ENCODE results near the gene FHL1. TPM values are rescaled to one million over a fixed set of nuclear protein-coding genes. Genes with fewer than 3 reads are reported as not detected.

FHL1 gene
- total RNA-seq, 6 donors from 2014 or later = 114 to 426 (median 255) TPM

GRCh38 chrX:136176399-136176825 lies 29.1 kb downstream of the FHL1 start:
- ATAC-seq (ENCODE audit: low FRiP score in 2 of 2) = peak; percentile 80 to 89
- TF ChIP-seq POLR2AphosphoS5 (IDR thresholded peaks at IDR 0.05) (peak; percentile 38 to 80), POLR2A (IDR thresholded peaks at IDR 0.05) (no peak), CTCF (IDR thresholded peaks at IDR 0.05) (no peak), EP300 (IDR thresholded peaks at IDR 0.05) (peak in 2 of 4 donors; percentile 32 to 33)
- Histone ChIP-seq H3K36me3 (no peaks in the 10 kb centered on the region), H3K4me3 (no peak overlapping the region), H3K9me3 (no peaks in the 10 kb centered on the region), H3K4me1 (peaks cover 0 to 11% (median 0%) of the 10 kb centered on the region in 4 donors), H3K27me3 (no peaks in the 10 kb centered on the region), H3K27ac (peak overlapping the region in 3 of 4 donors; percentile 15 to 60 (median 21))
- WGBS, 2 donors = 32 to 68% methylated on average over 2 of the region's 2 CpGs
- no peak for DNase-seq

- WGBS, 2 donors = 70 to 77% methylated on average over 4 of the region's 4 CpGs
- peaks cover 0 to 10% (median 0%) of the 10 kb centered on the region in 4 donors for H3K4me1 ChIP-seq
- no peak overlapping the region for H3K27ac ChIP-seq
- no peak overlapping the region for H3K4me3 ChIP-seq
- no peak for ATAC-seq (ENCODE audit: low FRiP score in 2 of 2)
- TF ChIP-seq POLR2AphosphoS5 (IDR thresholded peaks at IDR 0.05) = no peak
- no peak for DNase-seq
- H3K9me3 ChIP-seq = no peaks in the 10 kb centered on the region
- no peaks in the 10 kb centered on the region for H3K36me3 ChIP-seq
- no peaks in the 10 kb centered on the region for H3K27me3 ChIP-seq
These were observed 31.8 kb downstream of the FHL1 start for GRCh38 chrX:136179133-136179532.

GRCh38 chrX:136182414-136182813 lies 35.1 kb downstream of the FHL1 start:
- Histone ChIP-seq H3K4me3 (no peak overlapping the region), H3K36me3 (no peaks in the 10 kb centered on the region), H3K27me3 (no peaks in the 10 kb centered on the region), H3K9me3 (no peaks in the 10 kb centered on the region), H3K4me1 (peaks cover 0 to 11% (median 5%) of the 10 kb centered on the region in 4 donors), H3K27ac (peak overlapping the region in 1 of 4 donors; percentile 16)
- WGBS, 2 donors = 51 to 55% methylated on average over 3 of the region's 3 CpGs
- ATAC-seq (ENCODE audit: low FRiP score in 2 of 2) = peak in 1 of 2 donors; percentile 35
- no peak for DNase-seq
- TF ChIP-seq CTCF (IDR thresholded peaks at IDR 0.05) = no peak
- TF ChIP-seq POLR2AphosphoS5 (IDR thresholded peaks at IDR 0.05) = peak in 1 of 2 donors; percentile 8

GRCh38 chrX:136183172-136183571 lies 35.8 kb downstream of the FHL1 start:
- H3K9me3 ChIP-seq = no peaks in the 10 kb centered on the region
- no peaks in the 10 kb centered on the region for H3K27me3 ChIP-seq
- ATAC-seq (ENCODE audit: low FRiP score in 2 of 2) (no peak), DNase-seq (no peak)
- no peak overlapping the region for H3K4me3 ChIP-seq
- H3K36me3 ChIP-seq = no peaks in the 10 kb centered on the region
- H3K4me1 ChIP-seq = peaks cover 0 to 11% (median 5%) of the 10 kb centered on the region in 4 donors
- TF ChIP-seq EP300 (IDR thresholded peaks at IDR 0.05) = no peak
- no peak for TF ChIP-seq CTCF (IDR thresholded peaks at IDR 0.05)
- no peak for TF ChIP-seq POLR2A (IDR thresholded peaks at IDR 0.05)
- TF ChIP-seq POLR2AphosphoS5 (IDR thresholded peaks at IDR 0.05) = no peak
- no peak overlapping the region for H3K27ac ChIP-seq
- 69 to 86% methylated on average over 4 of the region's 4 CpGs for WGBS, 2 donors

GRCh38 chrX:136183917-136184316 lies 36.6 kb downstream of the FHL1 start:
- H3K27me3 ChIP-seq = no peaks in the 10 kb centered on the region
- no peaks in the 10 kb centered on the region for H3K9me3 ChIP-seq
- TF ChIP-seq POLR2AphosphoS5 (IDR thresholded peaks at IDR 0.05) (no peak), EP300 (IDR thresholded peaks at IDR 0.05) (no peak), POLR2A (IDR thresholded peaks at IDR 0.05) (no peak), CTCF (IDR thresholded peaks at IDR 0.05) (no peak)
- peak in 1 of 2 donors; percentile 43 for ATAC-seq (ENCODE audit: low FRiP score in 2 of 2)
- peaks cover 0 to 16% (median 5%) of the 10 kb centered on the region in 4 donors for H3K4me1 ChIP-seq
- DNase-seq = no peak
- no peaks in the 10 kb centered on the region for H3K36me3 ChIP-seq
- H3K27ac ChIP-seq = no peak overlapping the region
- 53 to 58% methylated on average over 1 of the region's 1 CpG for WGBS, 2 donors
- H3K4me3 ChIP-seq = no peak overlapping the region

Data from upper lobe of left lung (tissue), 6 donors.